Endothelial cell of umbilical vein (primary cell): ENCODE results near the gene HIF1AN.

Source experiments
- EZH2 ChIP-seq: IDR thresholded peaks from 2 replicates; pipeline ENCODE4 v1.6.1; 2012; ENCODE audit warnings: borderline replicate concordance, low read depth, mild to moderate bottlenecking, moderate library complexity, low read length, inconsistent platforms; ENCODE audit not compliant: severe bottlenecking
- GATA2 ChIP-seq: IDR thresholded peaks from 2 replicates; pipeline ENCODE4 v1.7.0; 2011; ENCODE audit warnings: low read depth, mild to moderate bottlenecking, moderate library complexity, mixed read lengths, low read length; ENCODE audit not compliant: insufficient read length, insufficient read depth
- JUN ChIP-seq: IDR thresholded peaks from 2 replicates; pipeline ENCODE4 v1.6.1; 2011; ENCODE audit warnings: borderline replicate concordance, low read depth; ENCODE audit not compliant: insufficient read length, insufficient read depth
- POLR2AphosphoS5 ChIP-seq: IDR thresholded peaks from 2 replicates; pipeline ENCODE4 v1.6.1; 2012; ENCODE audit warnings: low read depth, mild to moderate bottlenecking, control low read depth, low read length, moderate library complexity; ENCODE audit not compliant: insufficient read depth
- TF ChIP-seq, protein P1 (sequence below), 2 donors: IDR thresholded peaks; 1 replicate in 1 of 2; 2 replicates in 1 of 2; pipeline ENCODE4 v1.5.1; 2011; ENCODE audit warnings: low read length in 2 of 2, mild to moderate bottlenecking in 2 of 2, moderate library complexity in 2 of 2, control low read depth in 1 of 2, inconsistent platforms in 1 of 2, low read depth in 1 of 2; ENCODE audit not compliant: insufficient read depth in 1 of 2; ENCODE audit errors: extremely low read depth in 1 of 2

- TF ChIP-seq, protein P1, sequence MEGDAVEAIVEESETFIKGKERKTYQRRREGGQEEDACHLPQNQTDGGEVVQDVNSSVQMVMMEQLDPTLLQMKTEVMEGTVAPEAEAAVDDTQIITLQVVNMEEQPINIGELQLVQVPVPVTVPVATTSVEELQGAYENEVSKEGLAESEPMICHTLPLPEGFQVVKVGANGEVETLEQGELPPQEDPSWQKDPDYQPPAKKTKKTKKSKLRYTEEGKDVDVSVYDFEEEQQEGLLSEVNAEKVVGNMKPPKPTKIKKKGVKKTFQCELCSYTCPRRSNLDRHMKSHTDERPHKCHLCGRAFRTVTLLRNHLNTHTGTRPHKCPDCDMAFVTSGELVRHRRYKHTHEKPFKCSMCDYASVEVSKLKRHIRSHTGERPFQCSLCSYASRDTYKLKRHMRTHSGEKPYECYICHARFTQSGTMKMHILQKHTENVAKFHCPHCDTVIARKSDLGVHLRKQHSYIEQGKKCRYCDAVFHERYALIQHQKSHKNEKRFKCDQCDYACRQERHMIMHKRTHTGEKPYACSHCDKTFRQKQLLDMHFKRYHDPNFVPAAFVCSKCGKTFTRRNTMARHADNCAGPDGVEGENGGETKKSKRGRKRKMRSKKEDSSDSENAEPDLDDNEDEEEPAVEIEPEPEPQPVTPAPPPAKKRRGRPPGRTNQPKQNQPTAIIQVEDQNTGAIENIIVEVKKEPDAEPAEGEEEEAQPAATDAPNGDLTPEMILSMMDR (IDR thresholded peaks at IDR 0.05; ENCODE audit: extremely low read depth in 1 of 2, insufficient read depth in 1 of 2, low read depth in 1 of 2, low read length in 2 of 2): no peak
- TF ChIP-seq POLR2AphosphoS5: no peak
- no peak for TF ChIP-seq GATA2
- TF ChIP-seq JUN: no peak
- TF ChIP-seq EZH2: no peak
These were observed 64.5 kb downstream of the HIF1AN start for GRCh38 chr10:100600218-100600617.
